SHP77 treated with DMSO at 0.1 percent for 48 hours (cell line): ENCODE data around the gene AVEN.

ENCODE experiments used
- DNase-seq: peaks from one replicate; lab custom pipeline; 2025; lab: John Stamatoyannopoulos, UW

The AVEN gene

DNA sequence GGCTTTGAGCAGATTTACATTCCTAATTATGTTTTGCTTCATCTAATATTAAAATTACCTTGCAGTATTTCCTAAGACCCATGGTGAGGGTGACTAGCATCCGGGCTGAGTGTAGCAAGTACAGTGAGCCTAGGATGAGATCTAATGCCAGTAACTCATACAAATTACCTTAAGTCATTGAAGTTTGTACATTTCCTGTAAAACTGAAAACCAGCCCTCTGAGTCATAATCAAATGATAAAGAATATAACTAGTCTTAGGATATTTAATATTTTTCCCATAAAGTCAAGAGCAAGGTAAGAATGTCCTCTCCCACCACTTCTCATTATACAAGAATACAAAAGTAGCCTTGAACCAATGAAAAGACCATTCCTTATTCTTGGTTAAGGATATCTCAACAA lies 125.5 kb downstream of the AVEN start:
- DNase-seq: no peak

DNA sequence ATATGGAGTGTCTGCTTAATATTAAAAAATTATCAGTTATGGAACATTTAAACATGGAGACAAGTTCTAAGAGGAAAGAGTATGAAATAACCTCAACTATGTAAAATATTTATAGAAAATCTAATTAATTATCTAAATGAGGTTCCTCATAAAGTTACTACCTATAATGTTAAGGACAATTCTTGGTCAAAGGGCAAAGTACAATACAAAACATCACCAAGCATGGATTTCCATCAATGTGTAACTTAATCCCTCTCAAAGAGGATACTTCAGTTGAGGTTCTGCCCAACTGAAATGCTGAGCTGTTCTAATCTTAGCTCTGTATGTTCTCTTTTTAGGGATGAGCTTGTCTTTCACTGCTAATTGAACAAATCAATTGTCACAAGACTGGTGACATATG lies 126.7 kb downstream of the AVEN start:
- no peak for DNase-seq

DNA sequence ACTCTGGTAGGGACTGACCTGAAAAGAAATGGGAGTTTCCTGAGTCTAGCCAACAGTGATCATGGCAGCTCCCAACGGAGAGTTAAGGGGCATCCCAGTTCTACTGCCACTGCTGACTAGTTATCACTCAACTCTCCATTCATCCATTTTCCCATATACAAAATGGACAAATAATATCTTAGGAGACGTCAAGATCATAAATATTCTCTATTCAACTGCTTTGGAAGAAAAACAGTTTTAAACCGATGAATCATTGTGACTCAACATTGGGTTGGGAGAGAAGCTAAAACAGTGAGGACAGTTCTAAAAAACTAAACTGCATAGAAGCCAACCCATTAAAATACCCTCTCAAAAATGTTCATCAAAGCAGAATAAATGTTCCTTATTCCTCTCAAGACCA lies 128.3 kb downstream of the AVEN start:
- DNase-seq: no peak

DNA sequence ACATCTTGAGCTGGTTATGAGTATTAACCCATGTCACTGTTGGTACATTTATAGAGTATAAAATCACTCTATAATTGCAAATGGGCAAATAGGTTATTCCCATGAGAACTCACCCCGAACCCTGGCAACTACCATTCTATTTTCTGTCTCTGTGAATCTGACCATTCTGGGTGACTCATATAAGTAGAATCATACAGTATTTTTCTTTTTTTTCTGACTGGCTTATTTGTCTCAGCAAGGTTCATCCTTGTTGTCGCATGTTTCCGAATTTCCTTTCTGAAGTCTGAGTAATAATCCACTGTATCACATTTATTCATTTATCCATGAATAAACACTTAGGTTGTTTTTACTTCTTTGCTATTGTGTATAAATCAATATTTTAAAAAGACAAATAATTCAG lies 130.6 kb downstream of the AVEN start:
- no peak for DNase-seq

DNA sequence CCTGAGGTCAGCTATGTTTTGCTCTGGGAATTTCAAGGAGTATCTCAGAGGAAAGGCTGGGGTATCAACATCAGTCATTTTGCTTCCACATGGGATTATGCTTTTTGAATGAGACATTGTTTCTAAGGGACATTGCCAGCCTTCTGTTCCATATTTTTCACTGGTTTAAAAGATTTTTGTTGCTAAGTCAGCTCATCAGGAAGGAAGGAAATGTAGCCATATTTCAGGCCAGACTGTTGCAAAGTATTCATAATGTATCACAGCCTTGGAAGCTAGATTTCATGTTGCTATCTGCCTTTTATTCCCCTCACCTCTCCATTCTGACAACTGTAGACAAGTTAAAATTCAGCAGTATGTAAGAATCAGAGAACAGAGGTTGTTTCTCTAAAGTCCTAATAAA lies 131.7 kb downstream of the AVEN start:
- DNase-seq: no peak

DNA sequence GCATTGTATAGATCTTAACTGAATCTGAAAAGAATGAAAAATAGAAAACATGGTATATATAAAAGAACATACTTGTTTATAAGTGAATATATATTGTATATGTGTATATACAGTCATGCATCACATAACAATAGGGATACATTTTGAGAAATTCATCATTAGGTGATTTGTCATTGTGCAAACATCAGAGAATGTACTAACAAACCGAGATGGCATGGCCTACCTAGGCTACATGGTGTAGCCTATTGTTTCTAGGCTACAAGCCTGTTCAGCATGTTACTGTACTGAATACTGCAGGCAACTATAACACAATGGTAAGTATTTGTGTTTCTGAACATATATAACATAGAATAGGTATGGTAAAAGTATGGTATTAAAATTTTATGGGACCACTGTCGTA lies 135.3 kb downstream of the AVEN start:
- no peak for DNase-seq

DNA sequence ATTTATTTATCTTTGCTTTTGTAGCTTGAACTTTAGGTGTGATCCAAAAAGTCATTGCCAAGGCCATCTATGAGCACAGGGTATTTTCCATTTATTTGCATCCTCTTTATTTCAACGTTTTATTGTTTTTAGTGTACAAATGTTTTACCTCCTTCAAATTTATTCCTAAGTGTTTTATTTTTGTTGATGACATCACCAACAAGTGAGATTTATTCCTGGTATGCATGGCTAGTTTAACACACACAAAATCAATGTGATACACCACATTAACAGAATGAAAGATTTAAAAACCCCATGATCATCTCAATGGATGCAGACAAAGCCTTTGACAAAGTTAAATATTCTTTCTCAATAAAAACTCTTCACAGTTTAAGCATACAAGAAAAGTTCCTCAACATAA lies 137.0 kb downstream of the AVEN start:
- no peak for DNase-seq

DNA sequence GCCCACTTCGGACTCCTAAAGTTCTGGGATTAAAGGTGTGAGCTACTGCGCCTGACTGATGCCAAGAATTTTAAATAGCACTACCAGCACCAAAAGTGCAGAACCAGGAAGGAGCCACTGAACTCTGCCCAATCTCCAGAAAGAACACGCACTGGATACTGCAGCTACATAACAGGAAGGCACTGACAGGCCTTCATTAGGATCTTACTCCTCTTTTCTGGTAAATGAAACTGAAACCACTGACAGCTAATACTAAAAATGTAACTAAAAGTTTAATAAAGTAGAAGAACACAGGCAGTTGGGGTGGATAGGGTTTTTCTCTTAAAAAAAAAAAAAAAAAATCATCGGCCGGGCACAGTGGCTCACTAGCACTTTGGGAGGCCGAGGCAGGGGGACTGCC lies 144.8 kb downstream of the AVEN start:
- DNase-seq: no peak

DNA sequence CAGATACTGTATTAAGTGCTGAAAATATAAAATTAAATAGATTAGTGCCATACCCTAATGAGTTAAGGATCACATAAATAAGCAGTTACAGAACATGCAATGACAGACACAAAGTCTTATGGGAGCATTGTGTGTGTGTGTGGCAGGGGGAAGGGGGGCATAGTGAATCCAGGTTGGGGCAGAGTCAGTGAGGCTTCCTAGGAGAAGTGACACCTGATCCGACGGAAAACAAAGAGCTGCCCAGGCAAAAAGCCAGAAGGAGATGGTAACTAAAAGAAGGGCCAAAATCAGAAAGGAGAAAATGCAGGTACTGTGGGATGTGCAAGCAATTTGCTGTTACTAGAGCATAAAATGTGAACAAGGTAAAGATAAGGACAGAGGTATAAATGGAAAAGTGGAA lies 150.8 kb downstream of the AVEN start:
- DNase-seq: no peak

DNA sequence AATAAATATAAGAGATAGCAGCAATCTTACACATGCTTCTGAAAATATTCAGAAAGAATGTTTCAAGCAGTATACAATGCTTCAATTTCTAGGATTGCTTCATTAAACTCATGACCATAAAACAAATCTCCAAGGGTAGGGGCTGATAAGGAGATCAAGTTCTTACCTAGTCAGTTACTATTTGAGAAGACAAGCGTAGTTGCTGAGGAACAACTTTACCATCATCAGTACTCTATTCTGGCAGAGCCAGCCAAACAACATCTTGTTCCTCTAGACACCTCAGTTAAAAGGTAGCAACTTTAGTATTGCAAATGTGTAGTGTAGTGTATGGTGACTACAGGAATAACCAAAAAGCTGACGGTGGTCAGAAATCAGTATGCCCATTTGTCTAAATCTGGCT lies 156.1 kb downstream of the AVEN start:
- no peak for DNase-seq

DNA sequence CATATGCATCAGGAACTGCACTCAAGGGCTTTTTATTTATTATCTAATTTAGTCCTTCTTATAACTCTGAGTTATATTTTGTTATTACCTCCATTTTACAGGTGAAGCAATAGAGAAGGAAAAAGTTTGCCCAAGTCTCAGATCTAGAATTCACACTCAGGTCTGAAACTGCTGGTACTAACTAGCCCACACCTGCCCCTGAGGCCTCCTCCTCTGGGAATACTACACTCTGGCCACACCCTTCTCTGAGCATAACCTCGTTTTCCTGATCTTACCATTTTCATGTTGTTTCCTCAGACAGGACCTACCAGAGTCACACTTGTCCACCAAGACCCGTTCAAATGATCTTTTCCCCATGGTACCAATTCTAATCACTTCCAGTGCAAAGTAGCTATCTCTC lies 164.8 kb downstream of the AVEN start:
- no peak for DNase-seq

DNA sequence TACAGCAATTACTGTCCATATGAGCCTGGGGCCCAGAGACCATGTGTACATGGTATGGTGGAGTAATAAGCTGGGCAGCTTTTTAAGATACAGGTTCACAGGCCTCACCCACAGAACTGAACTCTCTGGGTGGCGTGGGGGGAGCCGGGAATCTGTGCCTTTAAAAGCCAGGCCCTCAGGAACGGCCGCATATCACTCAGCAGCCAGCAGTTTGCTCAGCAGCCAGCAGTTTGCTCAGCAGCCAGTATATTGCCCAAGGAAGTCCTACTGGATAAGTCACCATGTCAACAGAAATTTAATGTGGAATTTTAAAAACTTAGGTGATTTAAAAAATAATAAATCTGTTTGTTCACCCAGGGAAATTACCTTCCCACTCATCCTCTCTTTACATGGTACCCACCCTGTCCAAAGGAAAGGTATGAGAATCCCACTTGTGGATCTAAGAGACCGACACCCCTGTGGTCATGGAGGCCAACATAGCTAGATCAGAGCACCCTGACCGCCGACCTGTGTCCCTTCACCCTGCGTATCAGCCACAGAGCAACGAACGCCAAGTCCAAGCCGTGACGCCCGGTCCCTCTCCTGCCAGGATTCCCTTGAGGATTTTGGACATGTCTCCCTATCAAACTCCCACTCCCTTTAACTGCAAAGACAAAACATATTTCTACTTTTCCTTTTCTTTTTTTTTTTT lies 166.4 kb downstream of the AVEN start:
- no peak for DNase-seq

DNA sequence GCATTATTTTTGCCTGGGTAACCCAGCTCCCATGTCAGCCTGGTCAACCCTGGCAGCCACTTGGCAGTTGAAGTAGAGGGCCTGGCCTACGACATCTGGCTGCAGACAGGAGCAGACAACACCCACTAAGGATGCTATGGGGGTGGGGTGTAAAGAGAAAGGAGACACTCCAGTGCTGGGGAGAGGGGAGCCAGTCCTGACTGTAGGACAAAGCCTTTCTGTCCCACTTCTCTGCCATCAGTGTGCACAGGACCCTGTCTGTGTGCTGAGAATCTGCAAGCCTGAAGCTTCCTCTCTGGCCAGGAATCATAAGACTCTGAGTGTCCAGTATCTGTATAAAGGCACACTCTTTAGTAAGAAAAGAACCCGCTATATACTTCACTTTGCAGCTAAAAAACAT lies 167.0 kb downstream of the AVEN start:
- no peak for DNase-seq

DNA sequence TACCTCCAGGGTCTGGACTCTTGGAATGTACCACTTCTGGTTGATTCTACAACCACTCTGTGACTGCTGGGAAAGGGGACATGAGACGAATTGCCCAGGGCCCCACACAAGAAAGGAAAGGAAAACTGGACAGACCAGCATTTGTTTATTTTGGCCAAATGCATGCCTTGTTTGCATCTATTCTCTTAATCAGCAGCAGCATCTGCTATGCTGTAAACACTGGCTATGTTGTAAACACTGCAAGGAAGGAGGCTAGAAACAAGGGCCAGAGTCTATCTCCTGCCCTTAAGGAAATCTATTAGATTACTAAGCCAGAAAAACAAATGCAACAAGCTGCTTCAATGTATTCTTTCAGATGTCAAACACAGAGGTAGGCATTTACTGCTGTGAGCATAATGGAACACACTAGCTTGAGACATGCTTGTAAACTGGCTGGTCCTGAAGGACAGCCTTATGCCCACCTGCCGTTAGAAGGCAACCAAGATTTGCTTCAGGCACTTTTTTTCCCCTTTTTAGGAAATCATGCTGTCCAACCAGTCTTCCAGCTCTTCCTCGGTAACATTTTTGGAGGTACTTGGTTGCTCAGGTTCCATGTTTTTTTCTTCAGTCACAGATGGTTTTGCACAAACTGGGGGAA lies 172.8 kb downstream of the AVEN start:
- no peak for DNase-seq

DNA sequence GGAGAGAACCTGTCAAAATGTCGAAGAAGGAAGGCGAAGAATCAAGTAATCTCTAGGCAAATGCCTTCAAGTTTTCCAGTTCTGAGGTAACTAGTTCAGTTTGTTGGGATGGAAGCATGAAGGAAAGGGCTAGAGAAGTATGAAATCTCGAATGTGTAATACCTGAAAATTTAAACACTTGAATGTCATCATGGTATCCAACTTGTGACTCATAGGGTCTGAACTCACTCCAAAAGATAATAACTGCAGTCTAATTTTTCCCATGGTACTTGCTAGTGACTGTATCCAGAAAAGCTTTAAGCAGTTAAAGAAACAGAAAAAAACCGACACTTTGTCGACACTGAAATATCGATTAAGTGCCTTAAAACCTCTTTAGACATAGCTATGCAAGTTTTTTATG lies 173.6 kb downstream of the AVEN start:
- DNase-seq: no peak

DNA sequence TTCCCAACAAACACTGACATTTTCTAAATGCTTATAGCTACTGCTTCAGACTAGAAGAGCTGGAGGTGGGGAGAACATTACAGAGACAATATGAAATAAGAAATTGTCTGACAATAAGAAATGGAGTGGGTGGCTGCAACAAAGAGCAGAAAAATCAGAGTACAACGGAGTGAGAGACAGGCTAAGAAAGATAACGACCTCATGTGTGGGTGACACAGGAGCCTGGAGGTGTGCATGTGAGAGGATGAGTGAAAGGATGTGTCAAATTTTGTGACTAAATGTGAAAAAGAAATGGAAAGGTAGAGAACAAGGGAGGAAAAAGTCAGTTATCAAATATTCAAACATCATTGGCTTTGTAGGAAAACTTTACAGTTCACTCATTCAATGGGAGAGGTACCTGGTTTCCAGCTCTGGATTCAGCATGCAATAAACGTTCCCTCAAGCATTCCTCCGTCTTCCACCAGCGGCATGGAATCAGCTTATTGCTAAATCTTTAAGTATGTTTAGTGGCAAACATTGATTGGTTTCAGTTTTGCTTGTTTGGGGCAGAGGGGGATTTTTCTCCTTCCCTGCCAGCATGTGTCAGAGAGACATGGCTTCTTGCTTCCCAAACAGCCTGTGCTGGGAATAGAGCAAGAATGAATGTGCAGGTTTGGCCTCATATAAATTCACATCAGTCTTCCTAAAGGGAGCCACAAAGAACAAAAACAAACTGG lies 174.5 kb downstream of the AVEN start:
- no peak for DNase-seq

DNA sequence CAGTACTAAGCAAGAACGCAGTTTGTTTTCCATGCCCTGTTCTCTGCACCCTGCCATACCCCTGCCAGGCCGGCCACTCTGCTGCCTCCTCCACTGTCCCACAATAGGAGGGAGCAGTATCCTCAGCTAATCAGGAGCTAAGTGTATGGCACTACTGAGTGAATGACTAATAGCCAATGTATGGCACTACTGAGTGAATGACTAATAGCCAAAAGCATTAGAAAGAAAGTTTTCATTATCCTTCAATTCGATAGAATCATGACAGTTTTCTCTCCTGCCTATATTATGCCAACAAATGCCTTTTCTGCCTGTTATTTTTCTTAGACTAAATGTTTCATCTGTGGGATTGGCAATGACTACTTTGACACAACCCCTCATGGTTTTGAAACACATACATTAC lies 178.2 kb downstream of the AVEN start:
- DNase-seq: no peak

DNA sequence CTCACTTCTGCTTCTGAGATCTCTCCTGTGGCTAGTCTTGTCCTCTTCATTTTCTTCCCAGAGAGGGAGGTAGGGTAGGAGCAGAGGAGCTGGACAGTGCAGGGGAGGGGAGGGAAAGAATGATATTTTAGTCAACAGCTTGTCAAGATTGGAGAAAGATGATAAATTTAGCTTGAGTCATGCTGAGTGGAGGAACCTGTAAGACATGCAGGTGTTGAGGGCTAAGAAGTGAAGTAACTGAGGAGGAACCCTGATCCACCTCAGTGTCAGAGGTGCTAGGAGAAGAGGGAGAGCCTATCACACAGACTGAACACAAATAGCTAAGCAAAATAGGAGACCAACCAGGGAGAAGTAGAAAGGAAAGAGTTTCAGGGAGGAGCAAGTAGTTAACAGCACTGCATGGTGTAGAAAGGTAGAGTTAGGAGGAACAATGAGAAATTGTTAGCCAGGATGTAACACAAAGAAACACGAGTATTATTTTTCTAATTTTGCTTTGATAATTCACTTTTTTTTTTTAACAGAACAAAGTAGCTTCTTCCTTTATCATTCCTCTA lies 178.9 kb downstream of the AVEN start:
- DNase-seq: no peak

DNA sequence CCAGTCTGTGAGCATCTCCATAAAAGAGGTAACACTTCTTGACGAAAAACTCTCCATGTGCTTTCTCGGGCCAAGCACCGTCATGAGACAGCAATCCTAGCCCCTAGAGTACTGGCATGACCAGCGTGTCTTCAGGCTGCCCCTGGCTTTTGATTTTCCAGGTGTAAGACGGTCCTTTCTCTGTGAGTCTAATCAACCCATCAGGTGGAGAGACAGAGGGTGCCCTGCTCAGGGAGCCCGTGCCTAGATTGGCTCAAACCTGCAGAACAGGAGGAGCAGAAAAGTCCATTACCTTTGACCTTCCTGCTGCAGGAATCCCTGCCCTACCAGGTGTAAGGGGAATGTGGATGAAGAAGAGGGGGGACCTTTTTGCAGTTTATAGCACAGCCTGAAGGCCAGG lies 180.2 kb downstream of the AVEN start:
- DNase-seq: no peak

DNA sequence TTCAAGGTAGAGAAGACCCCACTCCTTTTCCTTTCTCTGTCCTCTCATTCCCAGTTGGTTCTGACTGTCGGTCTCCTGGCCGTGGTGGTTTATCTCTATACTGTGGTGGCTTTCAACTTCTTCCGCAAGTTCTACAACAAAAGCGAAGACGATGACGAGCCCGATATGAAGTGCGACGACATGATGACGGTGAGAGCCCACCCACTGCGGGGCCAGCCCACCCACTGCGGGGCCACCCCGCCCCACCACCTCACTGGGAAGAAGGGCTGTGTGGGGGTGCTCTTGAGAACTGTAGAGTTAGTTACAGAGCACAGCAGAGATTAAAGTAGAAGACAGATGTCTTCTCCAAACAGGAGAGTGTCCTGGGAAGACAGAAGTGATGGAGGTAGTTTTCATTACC lies 181.3 kb downstream of the AVEN start:
- DNase-seq: no peak

DNA sequence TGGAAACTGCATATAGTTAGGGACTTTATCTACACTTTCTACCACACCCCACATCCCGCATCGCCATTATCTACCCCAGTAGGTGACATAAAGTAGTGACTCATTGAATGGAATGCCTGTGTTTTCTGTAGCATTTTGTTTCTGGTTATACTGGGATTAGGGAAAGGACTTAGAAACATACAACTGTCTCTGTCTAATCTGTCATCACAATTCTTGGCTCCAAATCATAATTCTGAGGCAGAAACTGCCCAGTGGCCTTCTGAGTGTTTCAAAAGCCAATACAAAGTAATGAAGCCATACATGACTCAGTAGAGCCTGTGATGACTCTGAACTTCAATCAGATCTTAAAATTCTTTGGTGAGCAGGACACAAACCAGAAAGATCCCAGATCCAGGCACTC lies 186.4 kb downstream of the AVEN start:
- no peak for DNase-seq

DNA sequence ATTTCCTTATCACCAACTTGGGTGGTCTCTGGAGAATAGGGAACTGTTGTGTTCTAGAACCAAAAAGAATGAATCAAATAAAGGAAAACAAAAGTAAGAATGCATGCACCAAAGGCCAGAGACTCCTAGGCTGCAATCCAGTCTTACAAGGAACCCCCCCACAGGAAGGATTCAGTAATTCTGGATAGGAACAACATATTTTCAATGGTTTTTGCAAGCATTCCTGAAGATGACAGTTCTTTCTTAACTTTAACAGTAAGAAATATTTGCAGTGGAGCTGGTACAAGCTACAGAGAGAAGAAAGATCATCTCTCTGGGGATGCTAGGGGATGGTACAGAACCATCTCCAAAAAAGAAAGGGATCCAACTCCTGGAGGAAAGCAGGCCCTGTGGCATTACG lies 186.9 kb downstream of the AVEN start:
- no peak for DNase-seq

DNA sequence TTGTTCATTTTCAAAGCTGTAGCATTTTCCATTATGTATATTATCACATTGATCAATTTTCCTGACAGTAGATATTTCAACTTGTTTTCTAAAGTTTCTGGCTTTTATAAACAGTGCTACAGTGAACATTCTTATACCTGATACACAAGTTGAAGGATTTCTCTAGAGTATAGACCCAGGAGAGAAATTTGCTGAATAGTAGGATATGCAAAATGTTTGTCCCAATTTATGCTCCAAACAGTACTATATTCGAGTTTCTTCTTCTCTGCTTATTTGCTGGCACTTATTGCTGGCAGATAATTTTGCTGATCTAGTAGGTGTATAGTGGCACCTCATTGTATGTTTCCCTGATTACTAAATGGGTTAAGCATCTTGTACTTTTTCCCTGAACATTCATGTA lies 187.9 kb downstream of the AVEN start:
- DNase-seq: no peak
